NCI-H2196 (cell line): Measurements from ENCODE around the gene P2RY2.

Experiments used
- DNase-seq: peaks from one replicate; lab custom pipeline; 2025; ENCODE audit not compliant: unreplicated experiment; lab: John Stamatoyannopoulos, UW

P2RY2 gene

DNA sequence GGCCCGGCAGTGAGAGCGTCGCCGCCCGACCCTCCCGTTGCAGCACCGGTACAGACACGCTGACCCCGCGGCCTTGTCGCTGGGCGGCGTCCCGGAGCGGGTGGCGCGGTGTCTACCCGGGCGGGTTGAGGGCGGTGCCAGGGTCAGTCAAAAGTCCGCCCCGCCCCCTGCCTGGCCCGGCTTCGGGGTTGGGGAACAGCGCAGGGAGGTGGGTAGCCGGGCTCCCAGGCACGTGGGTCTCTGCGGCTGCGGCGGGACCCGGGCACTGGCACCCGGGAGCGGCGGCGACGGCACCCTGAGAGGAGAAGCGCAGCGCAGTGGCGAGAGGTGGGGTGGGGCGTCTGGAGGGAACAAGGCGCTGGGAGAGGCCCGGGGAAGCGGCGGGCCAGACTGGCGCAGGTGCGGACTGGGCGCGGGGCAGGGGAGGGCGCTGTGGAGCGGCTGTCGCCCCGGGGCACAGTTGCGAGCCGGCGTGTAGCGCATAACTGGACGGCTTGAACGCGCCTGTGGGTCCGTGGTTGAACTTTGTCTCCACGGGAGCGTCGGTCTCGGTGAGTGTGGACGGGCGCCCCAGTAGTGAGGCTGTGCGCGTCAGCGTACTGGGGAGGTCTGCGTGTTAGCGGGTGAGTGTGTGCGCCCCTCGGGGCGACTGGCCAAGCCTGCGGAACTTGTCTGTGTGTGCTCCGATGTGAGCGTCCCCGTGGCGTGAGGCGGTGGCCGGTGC is at the start of gene P2RY2:
Gene P2RY2 (plus strand): TSS at position 176 of the 724 bp plus-strand sequence. CDS start 15,879 bp downstream, outside the sequence.
- peak; percentile 41 for DNase-seq

DNA sequence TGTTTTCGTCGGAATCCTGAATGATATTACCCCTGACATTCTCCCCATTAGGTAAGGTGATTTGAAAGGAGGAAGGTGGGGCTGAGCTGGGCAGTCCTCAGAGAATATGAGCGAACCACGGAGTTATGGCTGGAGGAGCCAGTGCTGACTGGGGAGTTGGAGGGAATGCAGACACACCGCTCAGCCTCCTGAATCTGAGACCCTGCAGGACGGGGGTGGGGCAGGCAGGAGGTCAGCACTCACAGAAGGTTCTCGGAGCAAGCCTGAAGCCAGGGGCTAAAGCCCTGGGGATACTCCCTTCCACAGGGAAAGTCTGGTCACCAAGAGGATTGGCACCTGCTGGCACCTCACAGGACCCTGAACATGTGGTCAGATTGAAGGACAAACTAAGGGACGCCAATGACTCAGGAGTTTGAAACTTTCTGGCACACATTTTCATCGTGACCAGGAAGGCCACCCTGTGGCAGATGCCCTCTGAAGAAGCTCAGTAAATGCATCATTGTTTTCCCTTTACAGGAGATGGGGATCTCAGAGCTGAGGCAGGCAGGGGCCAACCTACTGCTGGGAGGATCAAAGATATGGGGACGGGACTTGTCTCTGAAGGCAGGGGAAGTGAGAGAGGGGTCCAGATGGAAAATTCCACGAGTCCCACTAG is 49.0 kb upstream of the P2RY2 start:
- DNase-seq, result no peak

DNA sequence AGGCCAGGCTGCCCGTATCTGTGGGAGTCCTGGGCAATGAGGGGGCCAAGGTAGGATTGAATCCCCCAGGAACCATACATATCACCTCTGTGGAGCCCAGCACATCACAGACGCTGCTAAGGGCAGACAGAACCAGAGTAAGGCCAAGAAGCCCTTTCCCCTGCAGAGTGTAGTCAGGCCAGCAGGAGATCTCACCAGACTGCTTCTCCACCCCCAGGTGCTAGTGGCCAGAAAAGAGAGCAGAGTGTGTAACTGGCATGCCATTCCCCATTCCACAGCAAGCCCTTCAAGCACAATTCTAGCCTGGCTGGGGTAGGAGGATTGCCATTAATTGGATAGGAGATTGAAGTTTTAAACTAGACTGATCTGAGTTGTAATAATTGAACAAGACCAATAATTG is 47.9 kb upstream of the P2RY2 start:
- no peak for DNase-seq

DNA sequence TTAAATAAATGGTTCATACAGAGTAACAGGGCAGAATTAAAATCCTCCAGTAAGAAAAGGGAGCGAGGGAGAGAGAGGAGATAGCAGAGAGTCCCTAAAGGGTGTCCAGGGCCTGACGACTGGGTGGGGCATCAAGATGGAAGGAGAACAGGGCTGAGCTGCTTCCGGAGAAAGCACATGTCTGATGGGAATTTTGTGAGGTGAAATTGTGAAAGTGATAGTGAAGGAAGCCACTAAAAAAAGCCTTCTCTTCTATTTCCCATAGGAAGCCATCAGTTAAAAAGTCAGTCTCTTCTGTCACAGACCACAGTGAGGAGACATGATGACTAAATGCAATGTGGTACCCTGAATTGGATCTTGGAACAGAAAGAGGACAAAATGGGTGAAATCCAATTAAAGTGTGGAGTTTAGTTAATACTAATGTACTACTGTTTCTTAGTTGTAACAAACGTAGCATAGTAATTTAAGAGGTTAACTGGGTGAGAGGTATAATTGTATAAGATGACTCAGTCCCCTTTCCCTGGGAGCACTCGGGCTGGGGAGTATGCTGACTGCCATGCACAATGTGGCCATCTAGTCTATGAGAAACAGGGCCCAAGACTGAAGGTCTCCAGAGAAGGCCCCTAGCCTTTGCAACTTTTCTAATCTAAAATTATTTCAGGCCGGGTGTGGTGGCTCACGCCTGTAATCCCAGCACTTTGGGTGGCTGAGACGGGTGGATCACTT is 46.5 kb upstream of the P2RY2 start:
- DNase-seq, result no peak

DNA sequence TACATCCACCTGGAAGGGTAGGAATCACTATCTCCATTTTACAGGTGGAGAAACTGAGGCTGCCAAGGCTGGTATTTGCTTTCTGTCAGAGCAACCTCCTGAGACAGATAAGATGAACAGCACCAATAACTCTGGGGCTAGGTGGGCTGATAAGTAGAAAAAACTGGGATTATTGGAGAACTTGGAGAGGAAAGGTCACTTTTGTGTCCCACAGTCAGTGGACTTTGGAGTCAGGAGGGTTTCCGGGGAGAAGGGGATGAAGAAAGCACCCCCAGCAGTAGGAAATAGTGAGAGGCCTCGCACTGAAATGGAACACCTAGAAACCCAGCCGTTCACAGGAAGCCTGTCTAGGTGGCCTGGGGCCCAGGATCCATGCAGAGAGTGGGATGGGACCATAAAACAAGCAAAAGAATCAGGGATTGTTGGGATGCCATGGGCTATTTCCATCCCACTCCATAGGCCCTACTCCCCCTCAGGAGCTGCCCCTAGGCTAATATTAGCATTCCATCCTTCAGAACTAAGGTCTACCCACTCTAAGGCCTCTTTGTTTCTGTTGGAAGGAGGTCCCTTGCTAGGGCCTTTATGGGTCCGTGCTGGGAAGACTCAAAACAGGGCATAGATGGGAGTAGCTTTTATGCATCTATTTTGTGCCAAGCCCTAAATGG is 45.0 kb upstream of the P2RY2 start:
- no peak for DNase-seq

DNA sequence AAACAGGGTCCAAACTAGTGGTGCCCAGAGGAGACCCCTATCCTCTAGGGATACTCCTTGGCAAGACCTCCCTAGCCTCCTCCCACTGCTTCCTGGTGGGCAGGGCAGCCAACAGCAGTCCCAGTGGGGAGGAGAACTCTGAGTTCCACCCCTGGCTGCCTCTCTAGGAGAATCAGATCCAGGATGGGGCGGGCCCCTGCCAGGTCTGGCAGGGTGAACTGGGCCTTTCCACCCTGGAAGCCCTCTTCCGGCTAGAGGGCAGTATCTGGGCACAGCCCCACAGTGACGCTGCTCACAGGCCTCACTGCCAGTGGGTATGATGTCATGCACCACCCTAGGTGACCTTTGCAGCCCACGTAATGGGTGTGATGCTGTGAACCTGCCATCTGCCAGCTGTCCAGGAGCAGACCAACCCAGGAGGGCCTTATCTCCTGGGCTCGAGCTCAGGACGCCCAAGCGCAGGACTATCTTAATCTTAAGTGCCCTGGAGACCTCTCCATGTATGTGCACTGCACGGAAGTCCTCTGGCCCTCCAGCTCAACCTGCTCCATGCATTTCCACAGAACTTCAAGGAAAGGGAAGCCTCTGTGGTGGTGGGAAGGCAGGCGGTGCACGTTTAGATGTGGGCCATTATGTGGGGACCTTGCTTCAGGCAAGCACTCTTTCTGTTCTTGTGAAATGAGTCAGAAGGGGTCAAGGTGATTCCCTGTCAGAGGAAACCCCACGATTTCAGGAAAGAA is 44.2 kb upstream of the P2RY2 start:
- no peak for DNase-seq

DNA sequence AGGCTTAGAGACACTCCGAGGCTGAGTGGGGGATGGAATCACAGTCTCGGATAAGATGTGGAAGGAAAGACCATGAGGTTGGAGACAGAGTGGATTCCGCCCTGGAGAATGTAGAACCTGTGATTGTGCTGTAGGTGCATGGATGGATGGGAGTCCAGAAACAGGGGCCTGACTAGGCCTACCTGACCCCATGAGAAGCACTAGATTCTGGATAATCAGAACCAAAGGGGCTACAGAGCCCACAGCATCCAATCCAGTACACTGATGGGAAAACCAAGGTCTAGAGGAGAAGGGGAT is 43.6 kb upstream of the P2RY2 start:
- no peak for DNase-seq

DNA sequence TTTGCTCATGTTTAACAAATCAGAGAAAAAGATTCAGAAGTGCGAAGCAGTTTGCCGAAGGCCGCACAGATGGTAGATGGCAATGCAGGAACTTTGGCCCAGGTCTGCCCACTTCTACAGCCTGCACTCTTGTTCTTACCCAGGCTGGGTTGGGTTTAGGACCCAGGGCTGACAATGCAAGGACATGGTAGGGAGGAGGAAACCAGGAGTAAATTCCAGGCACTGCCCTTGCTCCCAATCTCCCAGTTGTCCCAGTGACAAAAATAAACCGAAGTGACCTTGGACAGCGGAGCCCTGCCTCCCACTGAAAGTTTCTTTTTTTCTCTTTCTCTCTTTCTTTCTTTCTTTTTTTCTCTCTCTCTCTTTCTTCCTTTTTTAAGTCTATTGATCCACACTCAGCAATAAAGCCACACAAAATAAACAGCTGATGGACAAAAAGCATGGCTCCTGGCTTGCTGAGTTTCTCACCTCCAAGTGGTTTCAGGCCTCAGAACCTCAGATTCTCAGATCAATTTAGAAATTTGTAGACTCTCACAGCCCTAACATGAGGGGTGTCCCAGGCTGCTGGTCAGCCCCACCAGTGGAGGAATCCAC is 42.4 kb upstream of the P2RY2 start:
- no peak for DNase-seq

DNA sequence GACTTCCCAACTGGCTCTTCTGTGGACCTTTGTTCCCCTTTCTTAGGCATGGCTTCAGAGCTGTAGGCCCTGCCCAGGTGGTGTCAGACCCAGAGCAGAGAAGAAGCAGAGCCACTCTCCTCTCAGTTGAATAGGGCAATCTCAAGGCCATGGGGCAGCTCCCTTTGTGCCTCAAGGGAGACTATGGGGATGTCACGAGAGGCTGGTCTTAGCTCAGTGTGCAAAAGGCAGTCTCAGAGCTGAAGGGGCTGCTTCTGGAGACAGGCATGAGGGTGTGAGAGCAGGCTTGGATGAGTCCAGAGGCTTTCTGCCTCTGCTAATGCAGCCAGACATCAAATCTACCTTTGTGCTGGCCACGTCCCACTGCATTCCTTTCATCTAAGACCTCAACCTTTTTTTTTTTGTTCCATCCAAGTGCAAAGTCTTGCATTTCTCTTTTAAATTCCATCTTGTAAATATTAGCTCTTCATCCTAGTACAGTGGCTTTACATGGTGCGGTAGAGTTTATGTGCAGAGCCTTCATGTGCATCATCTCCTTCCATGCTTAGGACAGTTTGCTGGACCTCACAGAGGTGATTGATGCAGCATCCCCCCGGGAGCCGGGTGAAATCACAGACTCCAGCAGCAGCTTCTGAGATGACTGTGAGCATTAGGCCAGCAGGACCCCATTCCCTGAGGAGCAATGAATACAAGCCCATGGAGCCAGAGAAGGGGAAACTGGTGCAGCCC is 41.8 kb upstream of the P2RY2 start:
- no peak for DNase-seq

DNA sequence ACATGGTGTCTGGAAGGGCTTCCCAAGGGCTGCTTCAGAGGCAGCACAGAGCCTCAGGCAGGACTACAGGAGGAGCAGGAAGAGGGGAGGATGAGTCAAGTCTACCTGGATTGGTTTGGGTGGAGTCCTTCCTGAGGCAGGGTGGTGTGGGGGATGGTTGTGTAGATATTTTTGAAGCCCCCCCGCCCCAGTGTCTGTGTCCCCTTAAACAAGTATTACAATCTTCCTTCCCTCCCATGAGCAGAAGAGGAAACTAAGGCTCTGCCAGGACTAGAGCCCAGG is 41.3 kb upstream of the P2RY2 start:
- DNase-seq, result no peak

DNA sequence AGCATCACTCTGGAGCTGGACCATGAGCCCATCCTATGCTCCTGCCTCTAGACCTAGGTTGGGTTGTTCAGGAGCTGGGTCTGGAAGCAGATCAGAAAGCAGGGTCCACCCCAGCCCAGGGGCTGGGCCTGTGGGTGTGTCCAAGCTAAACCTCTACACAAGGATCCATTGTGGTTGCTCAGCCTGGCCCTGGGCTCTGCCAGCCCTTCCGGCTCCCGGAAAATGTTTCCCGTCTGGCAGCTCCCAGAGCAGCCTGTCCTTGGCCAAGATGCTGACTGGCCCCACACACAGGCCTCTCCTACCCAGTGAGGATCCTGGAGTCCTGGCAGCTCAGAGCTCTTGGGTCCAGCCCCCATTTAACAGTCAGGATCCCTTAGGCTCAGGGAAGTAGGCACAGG is 40.7 kb upstream of the P2RY2 start:
- DNase-seq, result no peak

DNA sequence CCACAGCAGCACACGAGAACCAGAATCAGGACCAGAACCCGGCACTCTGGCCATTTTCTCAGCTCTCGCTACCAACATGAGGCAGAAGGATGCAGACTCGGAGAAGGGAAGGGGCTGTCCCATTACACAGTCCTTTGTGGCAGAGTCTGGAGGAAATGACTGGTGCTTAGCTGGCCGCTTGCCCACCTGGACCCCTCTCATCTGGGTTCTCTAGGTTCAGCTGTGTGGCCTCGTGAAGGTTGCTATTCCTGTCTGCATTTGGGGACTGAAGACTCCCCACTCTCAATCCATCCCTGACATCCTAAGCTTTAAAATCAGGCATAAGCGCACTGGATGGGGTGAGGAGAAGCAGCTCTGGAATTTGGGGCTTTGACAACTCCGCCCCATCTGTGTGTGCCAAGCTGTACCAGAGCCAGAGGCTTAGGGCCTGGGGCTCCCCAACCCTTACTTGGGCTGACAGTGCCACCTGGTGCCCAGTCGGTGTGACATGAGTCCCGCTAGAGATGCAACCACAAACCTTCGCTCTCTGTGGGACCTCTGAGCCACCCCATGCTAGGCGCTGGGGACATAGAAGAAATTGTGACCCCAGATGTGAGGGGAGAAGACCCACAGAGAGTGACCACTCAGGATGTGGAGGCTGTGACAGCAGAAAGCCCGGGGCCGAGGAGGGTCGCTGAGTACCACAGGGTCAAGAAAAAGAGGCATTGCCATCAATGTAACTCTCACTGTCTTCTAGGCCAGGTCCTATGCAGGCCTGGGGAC is 40.1 kb upstream of the P2RY2 start:
- peak; percentile 68 for DNase-seq

DNA sequence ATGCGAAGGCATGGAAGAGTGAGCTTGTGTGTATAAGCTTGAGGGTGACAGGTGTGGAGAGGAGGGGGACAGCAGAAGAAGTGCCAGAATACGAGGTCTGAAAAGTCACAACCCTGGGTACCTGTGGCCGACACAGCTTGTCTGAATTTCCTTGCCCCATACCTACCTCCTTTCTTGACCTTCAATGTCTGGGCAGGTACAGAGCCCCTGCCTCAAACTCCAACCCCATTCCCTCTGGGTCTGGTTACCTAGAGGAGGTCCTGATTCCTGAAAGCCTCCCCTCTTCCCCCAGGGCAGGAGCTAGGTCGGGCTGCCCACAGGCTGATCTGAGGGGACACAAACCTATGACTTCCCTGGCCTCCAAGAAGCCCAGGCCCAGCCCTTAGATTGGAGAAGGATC is 39.4 kb upstream of the P2RY2 start:
- no peak for DNase-seq

DNA sequence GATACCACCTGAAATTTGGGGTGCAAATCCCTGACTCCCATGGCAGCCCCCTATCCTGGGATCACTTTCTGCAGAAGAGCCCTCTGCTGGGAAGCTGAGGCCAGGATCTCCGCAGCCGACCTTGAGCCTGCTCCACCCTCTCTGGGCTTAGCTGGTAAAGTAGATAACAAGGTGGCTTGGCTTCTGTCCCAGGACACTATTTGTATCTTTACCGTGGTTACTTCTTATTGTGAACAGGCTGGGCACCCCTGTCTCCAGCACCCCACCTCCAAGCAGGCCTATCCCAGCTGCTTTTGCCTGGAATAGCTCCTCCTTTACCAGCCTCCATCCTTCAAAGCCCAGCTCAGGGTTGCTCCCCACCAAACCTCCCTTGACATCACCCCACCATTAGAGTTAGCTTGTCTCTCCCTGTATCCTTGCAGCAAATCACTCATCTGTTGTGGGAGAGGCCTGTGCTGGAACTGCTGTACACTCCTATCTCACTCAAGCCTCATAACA is 35.2 kb upstream of the P2RY2 start:
- no peak for DNase-seq

DNA sequence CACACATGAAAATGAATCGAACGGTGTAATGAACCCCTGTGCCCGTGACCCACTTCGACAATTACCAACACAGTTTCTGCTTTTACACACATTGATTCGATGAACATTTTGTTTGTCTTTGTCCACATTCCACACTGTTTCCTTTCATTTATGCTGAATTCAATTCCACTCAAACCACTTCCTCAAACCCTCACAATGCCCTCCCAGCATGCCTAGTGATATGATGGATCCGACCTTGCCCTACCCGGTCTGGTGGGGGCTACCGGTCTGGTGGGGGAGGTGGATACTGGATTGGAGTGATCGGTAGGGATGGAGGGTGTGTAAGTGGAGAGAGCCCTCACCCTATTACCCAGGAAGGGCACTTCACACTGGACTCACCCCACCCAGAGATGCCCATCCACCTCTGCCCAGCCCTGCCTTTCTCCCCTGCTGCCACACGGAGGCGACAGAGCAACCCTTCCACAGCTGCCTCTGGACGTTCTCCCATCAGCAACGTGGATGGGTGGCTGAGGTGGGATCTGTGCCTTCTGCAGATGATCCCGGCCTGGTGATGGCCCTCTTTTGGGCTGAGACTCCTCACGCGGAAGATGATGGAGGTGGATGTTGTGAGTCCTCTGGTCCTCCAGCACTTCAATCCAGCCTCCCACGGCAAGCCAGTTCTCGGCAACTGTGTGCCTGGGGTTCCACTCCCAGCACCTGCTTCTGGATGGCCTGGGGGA is 33.0 kb upstream of the P2RY2 start:
- DNase-seq, result peak; percentile 68

DNA sequence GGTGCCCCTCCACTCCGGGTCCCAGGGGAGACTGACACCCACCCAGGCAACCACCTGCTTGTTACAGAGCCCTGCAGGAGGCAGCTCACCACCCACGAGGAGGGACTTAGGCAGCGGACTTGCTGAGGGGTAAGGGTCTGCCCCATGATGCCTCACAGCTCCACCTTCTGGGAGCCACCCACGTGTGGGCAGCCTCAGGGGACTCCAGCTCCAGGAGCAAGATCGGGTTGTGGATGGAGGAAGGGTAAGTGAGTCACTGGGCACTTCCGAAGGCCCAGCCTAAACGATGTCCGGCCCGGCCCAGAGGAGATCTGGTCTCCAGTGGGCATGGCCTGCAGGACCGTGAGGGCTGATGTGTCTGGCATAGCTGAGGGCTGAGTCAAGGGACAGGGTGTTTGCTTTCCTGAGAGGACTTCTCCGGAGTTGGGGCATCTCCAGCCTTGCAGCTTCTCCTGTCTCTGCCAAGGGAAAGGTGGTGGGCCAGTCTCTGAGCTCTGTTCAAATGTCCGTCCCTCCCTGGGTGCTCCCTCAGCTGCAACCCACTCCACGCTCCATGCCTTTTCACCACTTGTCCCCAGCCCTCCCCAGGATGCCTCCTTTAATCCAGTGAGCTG is 32.3 kb upstream of the P2RY2 start:
- DNase-seq, result no peak

DNA sequence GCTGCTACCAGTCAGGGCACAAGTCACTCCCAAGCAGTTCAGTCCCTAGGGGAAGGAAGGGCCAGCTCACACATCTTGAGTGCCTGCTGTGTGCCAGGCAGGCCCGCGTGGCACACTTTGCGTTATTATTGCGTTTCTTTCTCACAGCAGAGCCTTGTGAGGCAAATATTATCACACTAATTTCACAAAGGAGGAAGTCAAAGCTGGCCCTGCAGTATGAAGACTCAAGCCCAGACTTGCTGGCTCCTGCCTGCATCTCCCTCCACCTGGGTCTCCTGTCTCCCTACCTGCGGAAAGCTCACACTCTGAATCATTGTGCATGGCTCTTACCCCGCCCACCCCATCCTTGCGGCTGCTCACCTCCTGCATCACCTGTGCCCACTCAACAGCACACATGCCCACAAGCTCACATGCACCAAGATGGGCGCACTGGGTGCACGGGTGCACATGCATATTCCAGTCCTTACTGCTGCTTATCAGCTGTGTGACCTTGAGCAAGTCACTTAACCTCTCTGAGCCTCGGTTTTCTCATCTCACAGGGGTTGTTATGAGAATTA is 31.7 kb upstream of the P2RY2 start:
- DNase-seq, result no peak

DNA sequence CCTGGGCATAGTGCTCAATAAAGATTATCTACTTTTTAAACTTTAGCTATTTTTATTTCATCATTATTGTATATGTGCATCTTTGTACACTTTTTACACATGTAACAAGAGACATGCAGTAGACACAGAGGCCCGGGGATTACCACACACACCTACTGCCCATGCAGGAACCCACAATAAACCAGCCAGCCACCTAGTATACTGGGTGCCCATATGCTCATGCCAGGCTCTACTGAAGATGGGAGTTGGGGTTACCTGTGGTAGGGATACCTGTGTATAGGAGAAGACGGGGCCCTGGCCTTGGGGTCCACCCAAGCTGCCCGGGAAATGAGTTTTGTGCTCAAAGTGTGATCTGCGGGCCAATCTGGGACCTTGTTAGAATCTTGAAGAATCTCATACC is 31.2 kb upstream of the P2RY2 start:
- no peak for DNase-seq
